GM12865 (cell line): ENCODE measurements around the gene TLE3.

Source experiments
- DNase-seq: peaks from one replicate; pipeline ENCODE4 v3.0.0; 2010; ENCODE audit warnings: low read depth
- H3K4me3 ChIP-seq: 2 replicates; pipeline ENCODE4 v1.5.1; 2011; ENCODE audit warnings: mild to moderate bottlenecking, low read depth, low read length, control low read depth
- CTCF ChIP-seq: IDR thresholded peaks from 2 replicates; pipeline ENCODE4 v1.5.1; 2011; ENCODE audit warnings: low read length, control low read depth, low read depth, inconsistent platforms; ENCODE audit not compliant: insufficient read depth; ENCODE audit errors: missing control alignments

The TLE3 gene

GRCh38 chr15:70050441-70050840 lies 47.3 kb downstream of the TLE3 start:
- no peak for TF ChIP-seq CTCF

GRCh38 chr15:70049701-70050301 lies 47.9 kb downstream of the TLE3 start:
- DNase-seq, result no peak
- no peak overlapping the region for H3K4me3 ChIP-seq
- TF ChIP-seq CTCF, result no peak

More at GRCh38 chr15:70050441-70050840, 47.3 kb downstream of the TLE3 start:
- no peak overlapping the region for H3K4me3 ChIP-seq
- no peak for DNase-seq

- no peak for DNase-seq
- no peak for TF ChIP-seq CTCF
- H3K4me3 ChIP-seq, result no peak overlapping the region
Measured at GRCh38 chr15:70048578-70049514, 48.9 kb downstream of the TLE3 start.

GRCh38 chr15:70048198-70048565 lies 49.5 kb downstream of the TLE3 start:
- TF ChIP-seq CTCF, result no peak
- DNase-seq, result no peak
- no peak overlapping the region for H3K4me3 ChIP-seq

GRCh38 chr15:70047386-70048197 lies 50.1 kb downstream of the TLE3 start:
- no peak for TF ChIP-seq CTCF
- DNase-seq, result no peak
- no peak overlapping the region for H3K4me3 ChIP-seq

GRCh38 chr15:70046679-70047369 lies 50.9 kb downstream of the TLE3 start:
- no peak for TF ChIP-seq CTCF

More at GRCh38 chr15:70046679-70047369, 50.9 kb downstream of the TLE3 start:
- DNase-seq, result no peak
- no peak overlapping the region for H3K4me3 ChIP-seq
